HG03066 (cell line): Measurements from ENCODE around the gene DLGAP4.

ENCODE experiments used
- ATAC-seq: cut with Tn5 transposase; IDR thresholded peaks from one replicate; pipeline ENCODE4 v1.9.1; 2021; ENCODE audit warnings: low read depth; ENCODE audit not compliant: unreplicated experiment

The DLGAP4 gene

GRCh38 chr20:36574366-36575135 is 268.4 kb downstream of the DLGAP4 start:
- no peak for ATAC-seq

DNA sequence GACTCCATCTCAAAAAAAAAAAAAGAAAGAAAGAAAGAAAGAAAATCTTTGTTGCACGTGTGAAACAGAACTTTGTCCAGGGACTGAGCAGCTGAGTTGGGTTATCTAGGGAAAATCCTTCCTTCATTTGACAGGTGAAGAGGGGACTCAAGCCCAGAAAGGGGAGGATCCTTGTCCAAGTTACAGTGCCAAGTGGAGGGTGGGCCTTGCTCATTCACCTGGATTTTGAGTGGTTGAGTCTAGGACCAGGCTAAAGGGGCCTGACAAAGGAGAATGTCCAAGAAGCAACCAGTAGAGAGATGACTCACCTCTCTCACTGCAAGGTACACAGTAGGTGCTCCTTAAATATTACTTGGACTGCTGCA is 269.9 kb downstream of the DLGAP4 start:
- no peak for ATAC-seq
